ENCODE results near the gene SLC6A6.

DNA sequence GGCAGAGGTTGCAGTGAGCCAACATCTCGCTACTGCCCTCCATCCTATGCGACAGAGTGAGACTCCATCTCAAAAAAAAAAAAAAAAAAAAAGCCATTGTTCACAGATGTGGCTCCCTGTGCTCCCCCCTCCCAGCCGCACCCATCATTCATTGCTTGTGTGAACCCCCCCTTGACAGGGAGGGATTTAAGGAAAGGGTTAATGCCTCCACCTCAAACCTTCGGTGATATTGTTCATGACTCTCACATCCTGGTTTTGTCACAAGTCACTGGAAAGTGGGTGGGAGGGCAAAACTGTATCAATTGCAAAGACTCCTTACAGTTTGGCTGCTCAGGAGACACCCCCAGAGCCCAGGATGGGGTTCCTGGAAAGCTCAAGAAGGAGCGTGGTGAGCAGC, 7.7 kb downstream of the SLC6A6 start:
- TF ChIP-seq, protein P1, sequence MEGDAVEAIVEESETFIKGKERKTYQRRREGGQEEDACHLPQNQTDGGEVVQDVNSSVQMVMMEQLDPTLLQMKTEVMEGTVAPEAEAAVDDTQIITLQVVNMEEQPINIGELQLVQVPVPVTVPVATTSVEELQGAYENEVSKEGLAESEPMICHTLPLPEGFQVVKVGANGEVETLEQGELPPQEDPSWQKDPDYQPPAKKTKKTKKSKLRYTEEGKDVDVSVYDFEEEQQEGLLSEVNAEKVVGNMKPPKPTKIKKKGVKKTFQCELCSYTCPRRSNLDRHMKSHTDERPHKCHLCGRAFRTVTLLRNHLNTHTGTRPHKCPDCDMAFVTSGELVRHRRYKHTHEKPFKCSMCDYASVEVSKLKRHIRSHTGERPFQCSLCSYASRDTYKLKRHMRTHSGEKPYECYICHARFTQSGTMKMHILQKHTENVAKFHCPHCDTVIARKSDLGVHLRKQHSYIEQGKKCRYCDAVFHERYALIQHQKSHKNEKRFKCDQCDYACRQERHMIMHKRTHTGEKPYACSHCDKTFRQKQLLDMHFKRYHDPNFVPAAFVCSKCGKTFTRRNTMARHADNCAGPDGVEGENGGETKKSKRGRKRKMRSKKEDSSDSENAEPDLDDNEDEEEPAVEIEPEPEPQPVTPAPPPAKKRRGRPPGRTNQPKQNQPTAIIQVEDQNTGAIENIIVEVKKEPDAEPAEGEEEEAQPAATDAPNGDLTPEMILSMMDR (IDR thresholded peaks at IDR 0.05; ENCODE audit: borderline replicate concordance, extremely low read depth, low read length, poor library complexity, severe bottlenecking), result no peak
- TF ChIP-seq EZH2 (IDR thresholded peaks at IDR 0.05; ENCODE audit: borderline replicate concordance, low read depth, low read length, severe bottlenecking), result no peak
